ENCODE data around the gene LRRC47.

- TF ChIP-seq CTCF (IDR thresholded peaks at IDR 0.05 in 4 of 5, conservative IDR thresholded peaks at IDR 0.05 in 1 of 5) (no peak), POLR2A (IDR thresholded peaks at IDR 0.05) (no peak)
Observed at GRCh38 chr1:3734602-3735001, 61.7 kb downstream of the LRRC47 start.

Data from gastrocnemius medialis (tissue), 4 donors.